GM18508 (cell line): ENCODE measurements around the gene RFFL.
"Not testable (repeated sequence)": the region's sequence is repeated elsewhere in the genome, so short reads cannot be mapped to it uniquely, and the experiment has no call there.

Experiments used
- ATAC-seq: cut with Tn5 transposase; IDR thresholded peaks from one replicate; pipeline ENCODE4 v1.9.1; 2021; ENCODE audit warnings: moderate number of reproducible peaks; ENCODE audit not compliant: insufficient read depth, unreplicated experiment

RFFL gene, protein sequence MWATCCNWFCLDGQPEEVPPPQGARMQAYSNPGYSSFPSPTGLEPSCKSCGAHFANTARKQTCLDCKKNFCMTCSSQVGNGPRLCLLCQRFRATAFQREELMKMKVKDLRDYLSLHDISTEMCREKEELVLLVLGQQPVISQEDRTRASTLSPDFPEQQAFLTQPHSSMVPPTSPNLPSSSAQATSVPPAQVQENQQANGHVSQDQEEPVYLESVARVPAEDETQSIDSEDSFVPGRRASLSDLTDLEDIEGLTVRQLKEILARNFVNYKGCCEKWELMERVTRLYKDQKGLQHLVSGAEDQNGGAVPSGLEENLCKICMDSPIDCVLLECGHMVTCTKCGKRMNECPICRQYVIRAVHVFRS

DNA sequence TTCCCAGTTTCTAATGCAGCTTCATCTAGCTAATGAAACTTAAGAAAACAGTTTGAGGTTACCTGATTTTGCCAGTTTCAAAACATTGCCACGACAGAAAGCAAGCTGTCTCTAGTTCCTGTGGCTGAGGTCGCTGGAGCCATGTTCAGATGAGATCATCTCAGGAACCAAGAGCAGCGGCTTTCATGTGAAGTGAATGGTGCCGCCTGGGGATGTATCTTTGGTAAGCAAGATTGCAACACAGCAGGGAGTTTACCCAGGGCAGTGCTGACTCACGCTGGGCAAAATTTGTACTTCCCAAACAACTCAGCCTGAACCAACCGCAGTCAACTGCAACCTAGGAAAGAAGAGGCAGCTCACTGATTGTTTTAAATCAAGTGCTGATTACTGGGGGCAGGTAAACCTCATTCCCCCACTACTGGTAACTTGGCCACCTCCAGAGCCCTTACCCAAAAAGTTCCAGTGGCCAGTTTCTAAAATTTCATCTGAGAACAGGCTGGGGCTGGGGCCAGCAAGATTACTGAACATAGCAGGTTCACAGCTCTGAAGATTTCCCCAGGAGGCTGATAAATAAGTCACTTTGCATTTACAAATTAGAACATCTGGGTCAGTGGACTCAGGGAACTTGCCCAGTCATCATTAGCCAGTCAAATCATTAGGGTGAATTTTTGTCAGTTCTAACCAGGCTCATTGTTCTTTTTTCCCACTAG, at the start of gene RFFL:
Gene RFFL (minus strand): TSS at position 194 of the 710 bp plus-strand sequence. CDS start 37,154 bp downstream, outside the sequence.
- ATAC-seq: peak; percentile 72

DNA sequence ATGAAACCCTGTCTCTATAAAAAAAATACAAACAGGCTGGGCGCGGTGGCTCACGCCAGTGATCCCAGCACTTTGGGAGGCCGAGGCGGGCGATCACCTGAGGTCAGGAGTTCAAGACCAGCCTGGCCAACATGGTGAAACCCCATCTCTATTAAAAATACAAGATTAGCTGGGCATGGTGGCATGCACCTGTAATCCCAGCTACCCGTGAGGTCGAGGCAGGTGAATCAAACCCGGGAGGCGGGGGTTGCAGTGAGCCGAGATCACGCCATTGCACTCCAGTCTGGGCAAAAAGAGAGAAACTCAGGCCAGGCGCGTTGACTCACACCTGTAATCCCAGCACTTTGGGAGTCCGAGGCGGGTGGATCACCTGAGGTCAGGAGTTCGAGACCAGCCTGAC, 47.3 kb upstream of the RFFL start:
- not testable (repeated sequence) for ATAC-seq

DNA sequence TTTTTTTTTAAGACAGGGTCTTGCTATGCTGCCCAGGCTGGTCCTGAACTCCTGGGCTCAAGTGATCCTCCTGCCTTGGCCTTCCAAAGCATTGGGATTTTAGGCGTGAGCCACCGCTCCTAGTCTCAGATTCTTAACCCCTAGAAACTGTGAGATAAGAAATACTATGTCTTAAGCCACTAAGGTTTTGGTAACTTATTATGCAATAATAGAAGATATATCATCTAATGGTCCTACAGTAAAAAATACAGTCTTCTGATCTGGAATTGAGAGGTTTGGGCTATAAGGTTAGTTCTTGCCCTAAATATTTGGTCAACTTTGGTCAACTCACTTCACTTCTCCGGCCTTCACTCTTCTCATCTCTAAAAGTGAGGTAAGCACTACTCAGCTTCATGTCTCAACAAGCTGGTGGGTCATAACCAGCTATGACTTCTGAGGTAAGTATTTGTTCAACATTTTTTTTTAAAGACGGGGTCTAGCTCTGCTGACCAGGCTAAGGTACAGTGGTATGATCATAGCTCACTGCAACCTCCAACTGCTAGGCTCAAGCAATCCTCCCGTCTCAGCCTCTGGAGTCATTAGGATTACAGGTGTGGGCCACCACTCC, 41.4 kb upstream of the RFFL start:
- no peak for ATAC-seq

DNA sequence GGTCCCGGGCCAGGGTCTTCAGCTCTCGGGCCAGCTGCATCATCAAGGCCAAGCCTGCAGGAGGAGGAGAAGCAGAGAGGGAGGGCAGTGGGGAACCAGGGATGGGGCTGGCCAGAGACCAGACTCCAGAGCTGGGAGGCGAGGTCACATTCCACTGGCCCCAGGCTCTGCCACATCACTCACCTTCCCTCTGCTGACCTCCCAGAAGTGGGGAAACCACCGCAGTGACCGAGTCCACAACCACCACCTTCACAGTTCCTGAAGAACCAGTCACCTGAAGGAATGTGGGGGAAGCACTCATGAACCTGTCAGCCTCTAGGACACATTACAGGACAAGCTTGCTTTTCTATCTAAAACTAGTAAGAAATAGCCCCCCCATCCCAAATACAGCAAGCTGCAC, 39.8 kb upstream of the RFFL start:
- no peak for ATAC-seq

DNA sequence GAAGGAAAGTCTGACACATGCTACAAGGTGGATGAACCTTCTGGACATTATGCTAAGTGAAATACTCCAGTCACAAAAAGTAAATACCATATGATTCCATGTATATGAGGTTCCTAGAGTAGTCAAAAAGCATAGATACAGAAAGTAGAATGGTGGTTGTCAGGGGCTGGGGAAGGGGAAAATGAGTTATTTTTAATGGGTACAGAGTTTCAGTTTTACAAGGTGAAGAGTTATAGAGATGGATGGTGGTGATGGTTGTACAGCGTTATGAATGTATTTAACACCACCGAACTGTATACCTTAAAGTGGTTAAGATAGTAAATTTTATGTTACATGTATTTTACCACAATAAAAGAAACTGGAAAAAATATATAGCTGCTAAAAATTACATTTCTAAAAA, 38.2 kb upstream of the RFFL start:
- no peak for ATAC-seq

DNA sequence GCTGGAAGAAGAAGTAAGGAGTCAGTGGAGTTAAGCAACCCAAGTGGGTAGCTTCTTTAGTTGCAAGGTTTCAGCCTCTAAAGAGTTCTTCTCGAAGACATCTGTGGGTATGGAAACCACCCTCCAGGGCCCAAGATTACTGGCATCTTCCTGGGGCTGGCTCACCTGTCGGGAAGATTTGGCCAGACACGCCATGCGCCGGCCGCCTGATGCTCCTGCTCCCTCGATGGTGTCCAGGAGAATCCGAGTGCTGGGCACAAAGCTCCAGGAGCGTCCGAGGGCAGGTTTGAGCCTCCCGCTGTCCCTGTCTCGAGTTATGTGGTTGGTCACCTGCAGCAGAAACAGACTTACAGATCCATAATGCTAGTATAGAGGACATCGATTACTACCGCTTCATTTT, 37.5 kb upstream of the RFFL start:
- ATAC-seq: no peak

DNA sequence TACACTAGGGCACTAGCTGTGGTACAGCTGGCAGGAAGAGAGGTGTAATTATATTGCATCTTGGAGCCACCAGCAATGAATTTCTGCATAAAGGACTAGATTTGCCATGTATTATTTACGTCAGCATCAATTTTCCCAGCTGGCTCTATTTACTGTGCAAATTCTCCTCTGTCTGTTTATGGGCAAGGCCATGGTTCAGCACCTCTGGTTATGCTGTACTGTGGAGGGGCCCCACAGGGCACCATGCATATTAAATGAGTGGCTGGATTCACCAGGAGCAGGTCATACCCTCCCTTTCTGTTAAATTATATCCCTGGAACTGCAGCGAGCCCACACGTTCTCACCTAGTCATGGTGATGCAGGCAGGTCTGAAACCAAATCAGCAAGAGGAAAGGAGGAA, 36.4 kb upstream of the RFFL start:
- ATAC-seq: no peak

DNA sequence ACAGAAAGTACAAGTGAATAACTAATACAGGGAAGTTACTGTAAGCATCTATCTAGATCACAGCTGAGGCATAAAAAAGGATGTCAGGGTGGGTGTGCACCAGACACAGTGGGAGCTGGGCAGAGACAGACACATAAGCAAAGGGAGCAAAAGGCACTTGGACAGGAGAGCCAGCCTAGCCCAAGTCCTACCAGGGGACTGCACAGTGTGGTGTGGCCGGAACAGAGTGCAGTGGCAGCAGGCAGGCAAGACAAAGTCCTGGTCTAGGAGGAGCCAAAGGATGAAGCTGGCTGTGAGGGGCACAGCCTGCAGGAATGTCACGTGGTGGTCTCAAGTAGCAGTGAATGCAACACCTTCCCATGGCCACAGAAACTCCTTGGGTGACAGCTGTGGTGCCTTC, 34.3 kb upstream of the RFFL start:
- ATAC-seq: no peak

DNA sequence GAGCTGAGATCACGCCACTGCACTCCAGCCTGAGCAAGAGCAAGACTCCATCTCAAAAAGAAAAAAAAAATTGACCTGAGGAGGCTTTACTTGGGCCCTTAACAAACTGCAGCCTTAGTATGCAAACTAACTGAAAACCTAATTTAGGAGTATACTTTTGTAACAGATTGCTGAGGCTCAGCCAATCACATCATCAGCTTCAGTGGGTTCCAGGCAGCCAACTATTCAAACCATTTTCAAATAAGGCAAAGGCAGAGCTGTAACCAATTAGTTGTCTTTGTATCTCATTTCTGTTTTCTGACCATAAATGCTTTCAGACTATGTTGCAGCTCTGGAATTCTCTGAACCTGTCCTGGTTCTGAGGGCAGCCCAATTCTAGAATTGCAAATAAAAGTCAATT, 32.2 kb upstream of the RFFL start:
- ATAC-seq: no peak

DNA sequence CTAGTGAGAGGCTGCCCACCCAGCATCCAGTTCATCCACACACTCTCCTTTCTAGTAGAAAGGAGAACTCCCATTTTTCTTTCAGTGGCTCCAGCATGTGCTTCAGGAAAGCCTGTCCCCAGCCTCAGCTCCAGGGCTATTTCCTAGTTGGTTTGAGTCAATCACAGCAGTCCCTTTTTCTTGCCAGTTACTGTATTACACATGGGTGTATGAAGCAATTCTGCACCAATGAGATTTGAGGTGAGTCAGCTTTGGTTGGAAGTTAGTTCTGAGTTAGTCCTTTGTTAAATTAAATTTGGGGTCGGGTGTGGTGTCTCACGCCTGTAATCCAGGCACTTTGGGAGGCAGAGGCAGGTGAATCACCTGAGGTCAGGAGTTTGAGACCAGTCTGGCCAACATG, 31.4 kb upstream of the RFFL start:
- no peak for ATAC-seq

DNA sequence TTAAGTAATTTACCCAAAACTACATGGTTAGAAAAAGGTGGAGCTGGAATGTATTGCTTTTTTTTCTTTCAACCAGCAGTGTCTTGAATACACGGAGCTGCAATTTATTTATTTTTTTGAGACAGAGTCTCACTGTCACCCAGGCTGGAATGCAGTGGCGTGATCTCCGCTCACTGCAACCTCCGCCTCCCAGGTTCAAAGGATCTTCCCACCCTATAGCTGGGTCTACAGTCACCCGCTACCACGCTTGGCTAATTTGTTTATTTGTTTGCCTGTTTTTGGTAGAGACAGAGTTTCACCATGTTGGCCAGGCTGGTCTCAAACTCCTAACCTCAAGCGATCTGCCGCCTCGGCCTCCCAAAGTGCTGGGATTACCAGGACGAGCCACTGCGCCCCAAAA, 27.2 kb upstream of the RFFL start:
- ATAC-seq: not testable (repeated sequence)

DNA sequence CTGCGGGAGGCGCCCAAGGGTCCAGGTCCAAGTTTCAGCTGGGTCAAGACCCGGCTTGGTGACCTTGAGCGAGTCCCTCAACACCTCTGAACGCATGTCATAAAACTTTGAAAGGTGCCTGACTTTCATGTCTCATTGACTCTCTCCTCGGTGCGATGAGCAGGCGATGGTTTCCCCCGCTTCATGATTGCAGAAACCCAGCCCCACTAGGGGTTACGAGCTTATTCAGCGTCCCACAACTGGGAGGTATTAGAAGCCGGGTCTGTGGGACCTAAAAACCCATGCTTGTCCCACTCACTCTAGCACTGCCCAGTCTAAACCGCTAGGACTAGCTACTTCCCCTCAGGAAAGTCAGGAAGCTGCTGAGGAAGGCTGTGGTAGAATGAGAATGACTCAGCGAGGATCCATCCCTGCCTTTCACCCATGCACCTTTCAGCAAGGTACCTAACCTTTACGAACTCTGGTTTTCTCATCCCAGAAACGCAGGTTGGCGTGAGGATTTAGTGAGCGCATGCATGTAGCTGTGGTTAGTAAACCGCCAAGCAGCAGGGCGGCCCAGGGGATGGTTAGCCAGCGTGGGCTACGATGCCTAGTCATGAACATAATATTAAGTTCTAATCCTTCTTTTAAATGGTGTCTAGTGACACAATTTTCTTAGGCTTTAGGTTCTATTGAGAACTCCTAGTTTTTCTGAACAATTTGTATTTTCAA, 26.2 kb upstream of the RFFL start:
- ATAC-seq: no peak

DNA sequence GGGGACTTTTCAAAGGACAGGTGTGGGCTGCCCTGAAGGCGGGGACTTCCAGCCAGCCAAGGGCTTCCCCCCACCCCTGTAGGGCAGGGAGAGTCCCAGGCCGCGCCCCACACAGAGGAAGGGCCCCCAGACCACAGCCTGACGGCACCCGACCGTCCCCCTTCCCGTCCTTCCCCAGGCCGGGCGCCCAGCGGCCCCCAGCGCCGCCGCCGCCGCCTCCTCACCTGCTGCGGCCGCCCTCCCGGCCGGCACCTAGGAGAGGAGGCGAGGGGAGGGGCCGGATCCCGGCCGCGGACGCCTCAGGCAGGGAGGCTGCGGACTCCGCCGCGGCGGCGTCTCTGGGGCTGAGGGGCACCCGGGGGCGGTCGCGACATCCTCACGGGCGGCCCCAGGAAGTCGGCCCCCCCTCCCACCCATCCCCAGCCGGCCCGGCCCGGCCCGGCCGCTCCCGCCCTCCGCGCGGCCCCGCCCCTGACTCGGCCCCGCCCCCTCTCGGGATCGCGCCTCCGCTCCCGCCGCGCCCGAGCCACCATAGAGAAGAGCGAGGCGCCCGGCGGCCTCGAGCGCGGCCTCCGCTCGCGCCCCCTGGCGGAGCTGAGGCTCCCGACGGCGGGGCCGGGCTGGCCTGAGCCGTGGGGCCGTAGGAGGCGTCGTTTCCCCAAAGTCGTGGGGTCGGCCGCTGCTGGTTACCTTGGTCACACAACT, 25.5 kb upstream of the RFFL start:
- no peak for ATAC-seq

DNA sequence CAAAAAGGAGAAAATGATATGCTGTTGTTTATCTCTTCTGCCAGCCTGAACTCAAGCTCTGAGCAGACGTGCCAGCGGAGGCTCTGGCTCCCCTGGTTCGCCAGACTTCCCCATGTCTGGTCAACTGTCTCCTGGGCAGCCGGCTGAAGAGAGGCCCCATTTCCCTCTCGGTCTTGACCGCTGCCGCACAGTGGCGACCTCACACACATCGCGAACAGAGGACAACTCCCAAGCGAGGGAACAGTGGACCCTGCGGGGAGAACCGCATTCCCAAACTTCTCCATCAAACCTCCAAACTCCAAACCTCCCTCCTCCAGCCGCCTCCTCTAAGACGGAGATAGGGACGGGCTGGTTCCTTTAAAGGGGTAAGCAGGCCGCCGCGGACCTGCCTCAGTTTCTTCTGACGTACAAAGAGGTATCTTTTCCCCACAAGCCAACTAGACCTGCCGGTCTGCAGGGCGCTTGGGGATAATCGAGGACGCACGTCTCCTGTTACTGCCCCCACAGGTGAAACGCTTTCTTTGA, 24.9 kb upstream of the RFFL start:
- no peak for ATAC-seq

DNA sequence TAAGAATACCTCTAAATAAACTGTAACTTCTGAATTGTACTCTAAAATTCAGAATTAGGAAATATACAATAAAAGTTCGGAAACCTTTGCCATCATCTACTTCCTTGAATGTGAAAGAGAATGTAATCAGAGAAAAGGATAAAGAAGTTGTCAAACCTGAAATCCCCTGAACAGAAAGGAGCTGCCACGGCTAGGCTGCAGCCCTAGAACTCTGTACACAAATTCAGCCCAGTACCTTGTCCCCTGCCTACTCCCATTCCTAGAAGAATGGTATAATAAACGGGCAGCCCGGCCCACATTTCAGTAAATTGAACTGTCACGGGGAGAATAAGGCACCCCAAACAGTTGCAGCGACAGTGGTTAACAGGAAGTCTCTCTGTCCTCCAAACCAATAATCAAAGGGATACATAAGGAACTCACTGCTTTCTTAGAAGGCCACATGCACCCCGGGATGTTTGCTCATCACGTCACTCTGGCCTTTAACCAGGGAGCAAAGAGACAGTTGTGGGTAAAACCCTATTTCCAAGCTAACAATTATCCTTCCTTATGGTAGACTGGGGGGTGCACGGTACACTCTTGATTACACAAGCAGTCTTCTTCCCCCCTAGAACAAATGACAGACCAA, 24.3 kb upstream of the RFFL start:
- ATAC-seq: no peak

DNA sequence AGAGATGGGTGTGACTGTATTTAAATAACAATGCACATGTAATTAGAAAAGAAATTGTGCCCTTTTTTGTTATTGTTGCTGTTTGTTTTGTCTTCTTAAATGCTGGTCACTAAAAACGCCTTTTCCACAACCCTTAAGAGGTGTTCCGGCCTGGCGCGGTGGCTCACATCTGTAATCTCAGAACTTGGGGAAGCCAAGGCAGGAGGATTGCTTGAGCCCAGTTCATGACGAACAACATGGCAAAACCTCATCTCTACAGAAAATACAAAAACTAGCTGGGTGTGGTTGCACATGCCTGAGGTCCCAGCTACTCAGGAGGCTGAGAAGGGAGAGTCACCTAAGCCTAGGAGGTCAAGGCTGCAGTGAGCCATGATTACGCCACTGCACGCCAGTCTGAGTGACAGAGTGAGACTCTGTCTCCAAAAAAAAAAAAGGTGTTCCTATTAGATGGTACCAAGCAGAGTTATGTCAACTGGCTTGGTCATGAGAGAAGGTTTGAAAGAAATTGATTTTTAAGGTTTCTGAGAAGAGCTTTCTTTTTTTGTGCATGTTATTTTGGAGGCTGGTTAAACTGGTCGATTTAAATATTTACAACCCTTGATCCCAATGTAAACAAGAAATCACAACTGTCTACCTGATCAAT, 23.5 kb upstream of the RFFL start:
- ATAC-seq: no peak

DNA sequence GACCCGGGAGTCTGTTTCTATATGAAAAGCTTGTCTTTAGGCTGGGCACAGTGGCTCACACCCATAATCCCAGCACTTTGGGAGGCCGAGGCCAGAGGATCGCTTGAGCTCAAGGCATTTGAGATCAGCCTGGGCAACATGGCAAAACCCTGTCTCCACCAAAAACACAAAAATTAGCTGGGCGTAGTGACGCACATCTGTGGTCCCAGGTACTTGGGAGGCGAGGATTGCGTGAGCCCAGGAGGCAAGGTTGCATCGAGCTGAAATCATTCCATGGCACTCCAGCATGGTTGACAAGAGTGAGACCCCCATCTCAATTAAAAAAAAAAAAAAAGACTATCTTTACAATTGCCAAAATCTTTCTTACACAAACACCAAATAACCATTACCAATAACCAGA, 22.7 kb upstream of the RFFL start:
- ATAC-seq: no peak

DNA sequence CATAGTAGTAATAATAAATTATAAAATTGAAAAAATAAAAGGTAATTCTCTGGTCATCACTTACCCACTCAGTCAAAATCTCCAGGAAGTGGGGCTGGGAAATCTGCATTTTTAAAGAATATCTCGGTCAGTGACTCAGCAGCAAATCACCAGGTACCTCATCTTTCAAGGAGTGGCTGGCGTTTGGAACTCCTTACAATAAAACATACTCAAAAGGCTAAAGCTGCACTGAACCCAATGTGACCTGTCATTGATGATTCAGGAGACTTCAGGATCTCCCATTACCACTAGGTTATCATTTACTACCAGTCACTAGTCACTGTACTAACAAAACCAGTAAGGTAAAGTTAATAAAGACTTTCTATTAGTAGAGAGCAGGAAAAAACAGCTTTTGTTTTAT, 21.5 kb upstream of the RFFL start:
- ATAC-seq: no peak

DNA sequence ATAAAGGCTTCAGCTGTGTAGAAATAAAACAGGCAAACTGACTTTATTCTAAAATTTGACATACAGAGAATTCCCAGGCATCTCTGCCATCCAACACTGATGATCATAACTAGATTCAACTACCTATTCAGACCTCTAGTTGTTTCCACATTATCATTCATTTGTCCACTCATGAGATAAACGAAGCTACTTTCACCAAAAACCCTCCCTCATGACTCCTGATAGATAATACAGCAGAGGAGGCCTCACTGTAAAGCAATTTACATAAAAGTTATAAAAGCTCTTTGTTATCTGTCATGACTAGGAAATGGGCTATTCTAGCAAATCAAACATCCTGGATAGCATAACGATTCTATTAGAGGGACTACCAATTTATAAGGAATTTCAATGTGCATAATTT, 19.6 kb upstream of the RFFL start:
- no peak for ATAC-seq
